GM15510 (cell line): ENCODE measurements around the gene CDH23.

Experiments
- POLR2A ChIP-seq: IDR thresholded peaks from 3 replicates; pipeline ENCODE4 v1.6.1; 2011; ENCODE audit warnings: borderline replicate concordance; ENCODE audit not compliant: insufficient read length; ENCODE audit errors: extremely low read depth

CDH23 gene

DNA sequence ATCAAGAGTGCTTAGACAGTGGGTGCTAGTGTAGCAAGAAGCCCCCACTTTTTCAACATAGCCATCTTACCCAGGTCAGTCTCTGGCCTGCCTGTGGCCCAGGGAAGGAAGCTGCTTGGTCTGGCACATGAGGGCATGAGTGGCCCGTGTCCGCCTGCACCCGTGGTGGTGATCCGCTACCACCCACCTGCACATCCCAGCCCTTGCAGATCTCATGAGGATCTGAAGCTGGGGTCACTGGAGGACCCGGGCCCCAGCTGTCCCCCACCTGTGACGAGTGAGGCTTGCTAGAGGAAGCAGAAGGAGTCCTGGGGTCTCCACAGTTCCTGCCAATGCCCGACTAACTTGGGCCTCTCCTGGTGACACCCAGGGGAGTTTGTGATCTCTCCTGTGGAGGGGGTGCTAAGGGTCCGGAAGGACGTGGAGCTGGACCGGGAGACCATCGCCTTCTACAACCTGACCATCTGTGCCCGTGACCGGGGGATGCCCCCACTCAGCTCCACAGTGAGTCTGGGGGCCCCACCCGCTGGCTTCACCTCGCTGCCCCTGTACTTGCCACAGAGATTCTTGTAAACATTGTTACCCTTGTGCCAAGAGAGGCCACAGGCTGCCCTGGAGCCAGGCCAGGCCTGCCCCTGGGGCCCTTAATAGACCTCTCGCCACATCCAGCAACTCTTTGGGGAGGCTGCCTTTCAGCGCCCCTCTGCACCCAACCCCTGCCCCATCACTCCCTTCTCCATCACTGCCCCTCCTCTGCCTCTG lies 387.4 kb downstream of the CDH23 start:
- TF ChIP-seq POLR2A: no peak

DNA sequence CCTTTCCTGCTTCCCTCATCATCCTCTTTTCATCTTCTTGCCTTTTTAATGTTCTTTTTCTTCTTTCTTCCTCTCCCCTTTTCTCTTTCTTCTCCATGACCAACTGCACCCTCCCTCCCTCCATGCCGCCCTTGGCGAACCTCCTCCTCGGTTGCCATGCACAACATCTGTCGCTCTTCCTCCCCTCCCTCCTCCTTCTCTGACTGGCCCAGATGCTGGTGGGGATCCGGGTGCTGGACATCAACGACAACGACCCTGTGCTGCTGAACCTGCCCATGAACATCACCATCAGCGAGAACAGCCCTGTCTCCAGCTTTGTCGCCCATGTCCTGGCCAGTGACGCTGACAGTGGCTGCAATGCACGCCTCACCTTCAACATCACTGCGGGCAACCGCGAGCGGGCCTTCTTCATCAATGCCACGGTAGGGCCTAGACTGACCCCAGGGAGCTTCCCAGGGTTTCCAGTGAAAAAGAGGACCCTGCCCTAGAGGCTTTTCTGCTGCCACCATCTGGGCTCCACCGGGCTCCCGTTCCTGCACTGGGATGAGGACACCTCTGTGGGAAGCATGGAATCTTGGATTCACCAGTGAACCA lies 388.1 kb downstream of the CDH23 start:
- TF ChIP-seq POLR2A: no peak

GRCh38 chr10:71788954-71789353 lies 392.2 kb downstream of the CDH23 start:
- no peak for TF ChIP-seq POLR2A

DNA sequence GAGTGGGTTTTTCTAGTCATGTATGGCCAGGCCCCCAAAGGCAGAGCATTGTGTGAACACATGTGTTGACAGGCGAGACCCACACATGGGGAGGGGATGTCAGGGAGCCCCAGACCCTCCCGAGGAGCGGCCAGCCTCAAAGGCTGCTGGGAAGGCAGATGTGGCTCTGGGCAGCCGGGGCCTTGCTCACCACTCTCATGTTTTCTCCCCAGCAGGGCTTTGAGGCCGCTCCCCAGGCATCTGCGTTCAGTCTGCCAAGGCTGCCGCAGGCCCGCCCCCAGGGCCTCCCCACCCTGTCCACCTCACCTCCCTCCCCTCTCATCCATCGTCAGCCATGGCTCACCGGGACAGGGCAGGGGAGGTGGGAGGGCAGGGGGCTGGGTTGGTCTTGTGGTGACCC lies 393.2 kb downstream of the CDH23 start:
- TF ChIP-seq POLR2A: no peak

GRCh38 chr10:71790749-71791440 lies 394.2 kb downstream of the CDH23 start:
- no peak for TF ChIP-seq POLR2A

GRCh38 chr10:71795248-71795647 lies 398.5 kb downstream of the CDH23 start:
- no peak for TF ChIP-seq POLR2A

DNA sequence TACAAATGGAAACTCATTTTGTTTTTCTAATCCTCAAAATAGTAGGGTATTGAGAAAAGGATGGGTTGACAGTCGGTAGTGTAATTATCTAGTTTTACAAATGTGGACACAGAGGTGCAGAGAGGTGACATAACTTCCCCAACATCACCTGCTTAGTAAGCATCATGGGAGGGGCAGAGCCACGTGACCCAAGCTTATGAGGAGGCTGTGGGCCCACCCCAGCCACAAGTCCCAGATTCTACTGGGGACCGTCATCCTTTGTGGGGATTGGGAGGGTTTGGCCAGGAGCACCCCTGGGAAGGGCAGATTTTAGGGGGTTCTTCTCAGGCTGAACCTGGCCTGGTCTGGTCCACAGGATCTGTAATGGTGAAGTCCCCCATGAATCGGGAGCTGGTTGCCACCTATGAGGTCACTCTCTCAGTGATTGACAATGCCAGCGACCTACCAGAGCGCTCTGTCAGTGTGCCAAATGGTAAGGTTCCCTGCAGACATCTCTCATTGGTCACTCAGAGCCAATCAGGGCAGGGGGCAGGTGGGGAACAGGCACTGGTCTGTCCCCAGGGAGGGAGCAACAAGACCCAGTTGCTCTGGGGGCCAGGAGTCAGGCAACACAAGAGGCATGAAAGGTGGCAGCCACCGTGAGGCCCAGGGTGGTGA lies 400.2 kb downstream of the CDH23 start:
- TF ChIP-seq POLR2A: no peak

DNA sequence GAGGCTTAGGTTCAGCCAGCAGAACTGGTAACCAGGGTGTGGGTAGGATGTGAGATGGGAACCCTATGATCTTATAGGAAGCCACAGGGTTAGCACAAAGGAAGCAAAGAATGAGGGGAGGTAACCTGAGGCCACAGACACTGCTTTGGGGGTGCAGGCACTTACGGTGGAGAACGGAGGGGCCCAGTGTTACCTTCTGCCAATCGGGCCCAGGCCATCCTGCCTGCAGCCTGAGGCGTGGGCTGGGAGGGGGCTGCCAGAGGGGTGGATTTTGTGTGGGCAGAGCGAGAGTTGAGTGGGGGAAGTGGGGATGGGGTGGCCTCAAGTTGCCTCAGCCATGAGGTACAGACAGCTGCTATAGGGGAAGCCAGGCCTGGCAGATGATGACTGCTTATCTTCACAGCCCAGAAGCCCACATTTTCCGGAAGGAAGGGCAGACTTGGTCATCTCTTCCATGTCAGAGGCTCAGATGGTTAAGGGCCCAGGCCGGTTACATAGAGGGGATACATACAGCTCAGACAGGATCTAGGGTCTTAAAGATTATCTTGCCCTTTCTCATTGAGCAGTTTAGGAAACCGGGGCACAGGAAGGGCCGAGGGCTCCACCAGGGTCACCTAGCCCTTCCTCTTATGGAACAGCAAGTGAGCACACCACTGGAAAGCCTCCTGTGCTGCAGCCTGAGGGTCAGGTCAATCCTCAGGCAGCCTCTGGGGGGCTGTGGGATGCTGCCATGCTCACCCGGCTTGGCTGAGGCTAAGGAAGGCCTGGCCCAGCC lies 401.0 kb downstream of the CDH23 start:
- no peak for TF ChIP-seq POLR2A

GRCh38 chr10:71798308-71798624 lies 401.5 kb downstream of the CDH23 start:
- TF ChIP-seq POLR2A: no peak

GRCh38 chr10:71799112-71799511 lies 402.4 kb downstream of the CDH23 start:
- TF ChIP-seq POLR2A: no peak

GRCh38 chr10:71799608-71800453 lies 403.1 kb downstream of the CDH23 start:
- TF ChIP-seq POLR2A: no peak

GRCh38 chr10:71801361-71801760 lies 404.6 kb downstream of the CDH23 start:
- no peak for TF ChIP-seq POLR2A

DNA sequence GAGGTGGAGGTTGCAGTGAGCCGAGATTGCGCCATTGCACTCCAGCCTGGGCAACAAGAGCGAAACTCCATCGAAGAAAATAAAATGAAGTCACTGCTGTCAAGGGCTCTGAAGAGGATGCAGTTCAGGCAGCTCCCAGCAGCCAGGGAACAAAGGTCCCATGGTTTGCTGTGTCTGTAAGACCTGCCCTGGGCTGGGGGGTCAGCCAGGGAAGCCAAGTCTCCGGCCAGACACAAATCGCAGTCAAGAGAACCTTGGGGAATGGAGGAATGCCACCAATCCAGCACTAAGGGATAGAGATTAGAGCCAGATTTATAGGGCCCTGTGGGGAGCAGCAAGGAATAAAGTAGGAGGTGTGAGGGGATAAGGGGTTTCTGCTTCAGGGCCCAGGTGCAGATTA lies 405.5 kb downstream of the CDH23 start:
- no peak for TF ChIP-seq POLR2A
